OCI-LY3 (cell line): ENCODE results near the gene KCNK5.

Experiments
- CTCF ChIP-seq: fragments of 200-600, 300-600 bp; sonication (generic); IDR thresholded peaks from 2 replicates; pipeline ENCODE4 v1.5.1; 2014; ENCODE audit warnings: antibody characterized with exemption, low read length, low read depth
- EZH2phosphoT487 ChIP-seq: fragments of 200-600 bp; shearing (Covaris generic); IDR thresholded peaks from 2 replicates; pipeline ENCODE4 v1.6.1; 2018; ENCODE audit warnings: antibody characterized with exemption, mixed run types, low read depth

- TF ChIP-seq CTCF (no peak), EZH2phosphoT487 (no peak)
These were observed 6.2 kb downstream of the KCNK5 start for GRCh38 chr6:39223061-39223460.
